ENCODE measurements around the gene ATP2C2. TPM values are rescaled to one million over a fixed set of nuclear protein-coding genes. Genes with fewer than 3 reads are reported as not detected.

Gene ATP2C2
- total and polyA plus RNA-seq, 2 experiments from 2014 or later, result 0.53 TPM; not detected in 1

- H3K4me1 ChIP-seq (ENCODE audit: low read depth), result no peaks in the 10 kb centered on the region
- no peak overlapping the region for H3K27ac ChIP-seq
- no peak overlapping the region for H3K4me3 ChIP-seq
- peak in 1 of 2 donors; percentile 15 for DNase-seq (ENCODE audit: low read depth in 1 of 2, low spot score in 1 of 2)
- H3K27me3 ChIP-seq, result no peaks in the 10 kb centered on the region
- H3K9me3 ChIP-seq (ENCODE audit: low read depth), result no peaks in the 10 kb centered on the region
- H3K36me3 ChIP-seq, result no peaks in the 10 kb centered on the region
- no peak for TF ChIP-seq CTCF (IDR thresholded peaks at IDR 0.05; ENCODE audit: low read depth, low read length)
Measured at GRCh38 chr16:84478172-84478947, 110.0 kb downstream of the ATP2C2 start.

- no peaks in the 10 kb centered on the region for H3K27me3 ChIP-seq
- no peaks in the 10 kb centered on the region for H3K4me1 ChIP-seq (ENCODE audit: low read depth)
- TF ChIP-seq CTCF (IDR thresholded peaks at IDR 0.05; ENCODE audit: low read depth, low read length), result no peak
- no peak overlapping the region for H3K27ac ChIP-seq
- H3K4me3 ChIP-seq, result no peak overlapping the region
- no peaks in the 10 kb centered on the region for H3K9me3 ChIP-seq (ENCODE audit: low read depth)
- H3K36me3 ChIP-seq, result no peaks in the 10 kb centered on the region
- DNase-seq (ENCODE audit: low read depth in 1 of 2, low spot score in 1 of 2), result no peak
Measured at GRCh38 chr16:84479716-84480450, 111.5 kb downstream of the ATP2C2 start.

GRCh38 chr16:84481051-84481735 is 112.9 kb downstream of the ATP2C2 start:
- H3K4me3 ChIP-seq, result no peak overlapping the region
- TF ChIP-seq CTCF (IDR thresholded peaks at IDR 0.05; ENCODE audit: low read depth, low read length), result no peak
- no peaks in the 10 kb centered on the region for H3K4me1 ChIP-seq (ENCODE audit: low read depth)
- no peaks in the 10 kb centered on the region for H3K36me3 ChIP-seq
- H3K27me3 ChIP-seq, result no peaks in the 10 kb centered on the region
- no peak for DNase-seq (ENCODE audit: low read depth in 1 of 2, low spot score in 1 of 2)
- no peak overlapping the region for H3K27ac ChIP-seq
- H3K9me3 ChIP-seq (ENCODE audit: low read depth), result no peaks in the 10 kb centered on the region

- no peak overlapping the region for H3K27ac ChIP-seq
- no peak for TF ChIP-seq CTCF (IDR thresholded peaks at IDR 0.05; ENCODE audit: low read depth, low read length)
- no peaks in the 10 kb centered on the region for H3K9me3 ChIP-seq (ENCODE audit: low read depth)
- H3K4me1 ChIP-seq (ENCODE audit: low read depth), result no peaks in the 10 kb centered on the region
- no peaks in the 10 kb centered on the region for H3K36me3 ChIP-seq
- no peaks in the 10 kb centered on the region for H3K27me3 ChIP-seq
- DNase-seq (ENCODE audit: low read depth in 1 of 2, low spot score in 1 of 2), result peak in 1 of 2 donors; percentile 7
- no peak overlapping the region for H3K4me3 ChIP-seq
Measured at GRCh38 chr16:84482001-84482891, 113.9 kb downstream of the ATP2C2 start.
